ENCODE data around the gene IL34.

IL34 gene

GRCh38 chr16:70698901-70699300 is 52.5 kb downstream of the IL34 start:
- no peaks in the 10 kb centered on the region for H3K9me3 ChIP-seq (ENCODE audit: insufficient read depth, low read length, severe bottlenecking)
- H3K9ac ChIP-seq (ENCODE audit: low read depth, low read length) = no peak overlapping the region
- H2AFZ ChIP-seq (ENCODE audit: low read depth, low read length) = no peak overlapping the region
- no peaks in the 10 kb centered on the region for H3K27me3 ChIP-seq (ENCODE audit: insufficient read depth, low read length, poor library complexity)
- TF ChIP-seq EZH2 (IDR thresholded peaks at IDR 0.05; ENCODE audit: borderline replicate concordance, low read depth, low read length, severe bottlenecking) = no peak
- no peak for TF ChIP-seq CTCF (IDR thresholded peaks at IDR 0.05; ENCODE audit: borderline replicate concordance, extremely low read depth, low read length, poor library complexity, severe bottlenecking)
- H3K4me2 ChIP-seq (ENCODE audit: insufficient read depth, low read length) = no peak overlapping the region
- ATAC-seq (ENCODE audit: insufficient read depth, low read depth) (no peak), DNase-seq (no peak)
- no peak overlapping the region for H3K27ac ChIP-seq (ENCODE audit: low read length)
- no peaks in the 10 kb centered on the region for H3K4me1 ChIP-seq (ENCODE audit: insufficient read depth, low read length)
- no peaks in the 10 kb centered on the region for H3K79me2 ChIP-seq (ENCODE audit: insufficient read depth, low read length)
- peaks cover 2% of the 10 kb centered on the region for H4K20me1 ChIP-seq (ENCODE audit: insufficient read depth, low read length)
- H3K4me3 ChIP-seq (ENCODE audit: low read depth in 1 of 2, low read length in 2 of 2) = no peak overlapping the region
- peaks cover 26% of the 10 kb centered on the region for H3K36me3 ChIP-seq (ENCODE audit: insufficient read depth, low read length)

- Histone ChIP-seq H3K9me3 (ENCODE audit: insufficient read depth, low read length, severe bottlenecking) (no peaks in the 10 kb centered on the region), H3K79me2 (ENCODE audit: insufficient read depth, low read length) (no peaks in the 10 kb centered on the region), H3K4me1 (ENCODE audit: insufficient read depth, low read length) (no peaks in the 10 kb centered on the region), H3K36me3 (ENCODE audit: insufficient read depth, low read length) (peaks cover 20% of the 10 kb centered on the region), H3K4me2 (ENCODE audit: insufficient read depth, low read length) (no peak overlapping the region), H4K20me1 (ENCODE audit: insufficient read depth, low read length) (peaks cover 7% of the 10 kb centered on the region), H3K4me3 (ENCODE audit: low read depth in 1 of 2, low read length in 2 of 2) (no peak overlapping the region), H3K27ac (ENCODE audit: low read length) (no peak overlapping the region), H2AFZ (ENCODE audit: low read depth, low read length) (no peak overlapping the region), H3K27me3 (ENCODE audit: insufficient read depth, low read length, poor library complexity) (no peaks in the 10 kb centered on the region), H3K9ac (ENCODE audit: low read depth, low read length) (no peak overlapping the region)
- TF ChIP-seq EZH2 (IDR thresholded peaks at IDR 0.05; ENCODE audit: borderline replicate concordance, low read depth, low read length, severe bottlenecking) (no peak), CTCF (IDR thresholded peaks at IDR 0.05; ENCODE audit: borderline replicate concordance, extremely low read depth, low read length, poor library complexity, severe bottlenecking) (no peak)
- DNase-seq (no peak), ATAC-seq (ENCODE audit: insufficient read depth, low read depth) (no peak)
These were observed 53.3 kb downstream of the IL34 start for GRCh38 chr16:70699696-70700095.

GRCh38 chr16:70700101-70701020 is 54.0 kb downstream of the IL34 start:
- H3K4me1 ChIP-seq (ENCODE audit: insufficient read depth, low read length) = no peaks in the 10 kb centered on the region

More at GRCh38 chr16:70700101-70701020, 54.0 kb downstream of the IL34 start:
- Histone ChIP-seq H3K27ac (ENCODE audit: low read length) (no peak overlapping the region), H4K20me1 (ENCODE audit: insufficient read depth, low read length) (peaks cover 11% of the 10 kb centered on the region), H3K4me2 (ENCODE audit: insufficient read depth, low read length) (no peak overlapping the region), H3K9me3 (ENCODE audit: insufficient read depth, low read length, severe bottlenecking) (no peaks in the 10 kb centered on the region), H3K79me2 (ENCODE audit: insufficient read depth, low read length) (no peaks in the 10 kb centered on the region), H3K27me3 (ENCODE audit: insufficient read depth, low read length, poor library complexity) (no peaks in the 10 kb centered on the region), H3K9ac (ENCODE audit: low read depth, low read length) (no peak overlapping the region), H3K36me3 (ENCODE audit: insufficient read depth, low read length) (peaks cover 14% of the 10 kb centered on the region), H2AFZ (ENCODE audit: low read depth, low read length) (no peak overlapping the region), H3K4me3 (ENCODE audit: low read depth in 1 of 2, low read length in 2 of 2) (no peak overlapping the region)
- DNase-seq (no peak), ATAC-seq (ENCODE audit: insufficient read depth, low read depth) (no peak)
- TF ChIP-seq CTCF (IDR thresholded peaks at IDR 0.05; ENCODE audit: borderline replicate concordance, extremely low read depth, low read length, poor library complexity, severe bottlenecking) (no peak), EZH2 (IDR thresholded peaks at IDR 0.05; ENCODE audit: borderline replicate concordance, low read depth, low read length, severe bottlenecking) (no peak)
